K562 (cell line): ENCODE results near the gene RNASET2. TPM values are rescaled to one million over a fixed set of nuclear protein-coding genes. Genes with fewer than 3 reads are reported as not detected.

Experiments used
- ATAC-seq: fragments of 200-7000 bp; cut with Tn5 transposase; 3 replicates; pipeline ENCODE4 v1.9.1; 2020; ENCODE audit warnings: moderate library complexity
- BruUV-seq: library from RNA; stranded (reverse); fragments of 400-500 nt; replicated peaks from 2 replicates; lab custom pipeline; 2021; lab: Mats Ljungman, UMichigan
- CTCF ChIA-PET: fragments of 300-600 bp; formaldehyde crosslinking; extraction: SDS; loops from one replicate; lab custom pipeline; 2021; ENCODE audit warnings: low intra/inter-chr PET ratio; lab: Yijun Ruan, JAX
- POLR2A ChIA-PET: fragments of 300-600, 350-650 bp; sonication (Branson Sonifier 250); formaldehyde crosslinking; extraction: SDS; loops from one replicate; lab custom pipeline; 2021; ENCODE audit warnings: antibody characterized with exemption, inconsistent platforms; lab: Yijun Ruan, JAX
- DNase-seq, 4 experiments: peaks; one replicate each; pipeline versions ENCODE4 v3.0.0 to v3.0.0-alpha.2; 2011 to 2018; ENCODE audit warnings: low spot score in 3 of 4, mixed read lengths in 3 of 4; ENCODE audit errors: extremely low read depth in 1 of 4
- FAIRE-seq: peaks from 2 replicates; lab custom pipeline; 2011; peaks lifted over from hg19 to GRCh38; lab: Jason Lieb, UNC
- H2AFZ ChIP-seq: 2 replicates; pipeline ENCODE4 v1.6.0; 2011; ENCODE audit warnings: low read depth, low read length, control low read depth, inconsistent platforms
- H3K27ac ChIP-seq: fragments of 200-600 bp; 3 replicates; pipeline ENCODE4 v1.8.0; 2011; ENCODE audit warnings: low read depth, mild to moderate bottlenecking, control low read depth, inconsistent platforms, low read length, moderate library complexity, mixed read lengths; ENCODE audit errors: extremely low read depth
- H3K27me3 ChIP-seq, 2 experiments: fragments of 300-600 bp in 1 of 2; 2 replicates in 1 of 2; 3 replicates in 1 of 2; pipeline versions ENCODE4 v1.6.0 to v1.8.0; 2011; ENCODE audit warnings: inconsistent platforms in 2 of 2, low read length in 2 of 2, mild to moderate bottlenecking in 1 of 2, mixed read lengths in 1 of 2, moderate library complexity in 1 of 2; ENCODE audit not compliant: control insufficient read depth in 2 of 2, insufficient read depth in 2 of 2
- H3K36me3 ChIP-seq: fragments of 300-600 bp; 3 replicates; pipeline ENCODE4 v1.8.0; 2011; ENCODE audit warnings: mild to moderate bottlenecking, low read length, inconsistent platforms; ENCODE audit not compliant: control insufficient read depth, insufficient read depth
- H3K4me1 ChIP-seq, 2 experiments: fragments of 200-600 bp in 1 of 2; replicated peaks in 1 of 2; 2 replicates in 1 of 2; 3 replicates in 1 of 2; pipeline versions ENCODE4 v1.5.1 to v1.8.0; 2011; ENCODE audit warnings: inconsistent platforms in 2 of 2, low read length in 2 of 2, mild to moderate bottlenecking in 1 of 2, mixed read lengths in 1 of 2, moderate library complexity in 1 of 2; ENCODE audit not compliant: control insufficient read depth in 2 of 2, insufficient read depth in 2 of 2
- H3K4me2 ChIP-seq: 2 replicates; pipeline ENCODE4 v1.6.1; 2011; ENCODE audit warnings: low read length, control low read depth, inconsistent platforms, mixed read lengths; ENCODE audit not compliant: insufficient read depth
- H3K4me3 ChIP-seq: fragments of 200-600 bp; sonication (generic), shearing (Covaris generic); 2 replicates; pipeline ENCODE4 v1.5.1; 2016; ENCODE audit warnings: control low read depth, inconsistent platforms
- H3K79me2 ChIP-seq: fragments of 200-600 bp; 3 replicates; pipeline ENCODE4 v1.8.0; 2011; ENCODE audit warnings: low read length, inconsistent platforms; ENCODE audit not compliant: control insufficient read depth, insufficient read depth
- H3K9ac ChIP-seq, 2 experiments: 2 replicates each; pipeline versions ENCODE4 v1.6.0 to v1.6.1; 2011; ENCODE audit warnings: low read depth in 2 of 2, low read length in 2 of 2, control low read depth in 1 of 2, inconsistent platforms in 1 of 2, mild to moderate bottlenecking in 1 of 2, mixed read lengths in 1 of 2; ENCODE audit not compliant: insufficient read depth in 1 of 2
- H3K9me1 ChIP-seq: one replicate; pipeline ENCODE4 v1.6.0; 2011; ENCODE audit warnings: inconsistent platforms, mild to moderate bottlenecking, low read length, moderate library complexity; ENCODE audit not compliant: control insufficient read depth, insufficient read depth
- H3K9me3 ChIP-seq: replicated peaks from 2 replicates; pipeline ENCODE4 v1.5.1; 2011; ENCODE audit warnings: low read depth, low read length, inconsistent platforms; ENCODE audit not compliant: control insufficient read depth, insufficient read depth
- H4K20me1 ChIP-seq: replicated peaks from 2 replicates; pipeline ENCODE4 v1.6.1; 2011; ENCODE audit warnings: low read length, inconsistent platforms, mixed read lengths; ENCODE audit not compliant: control insufficient read depth, insufficient read depth
- FOXA1 ChIP-seq: fragments of 450-650 bp; IDR thresholded peaks from 2 replicates; pipeline ENCODE4 v1.6.1; 2016; ENCODE audit warnings: mild to moderate bottlenecking, borderline replicate concordance
- NR2C2 ChIP-seq, 2 experiments: fragments of 200-800 bp in 1 of 2; sonication (Bioruptor generic) in 1 of 2; sonication (generic) in 1 of 2; formaldehyde crosslinking in 1 of 2; IDR thresholded peaks; 2 replicates each; pipeline versions ENCODE4 v1.6.1 to v1.8.0; 2016 to 2022; ENCODE audit warnings: mild to moderate bottlenecking in 1 of 2, missing compliant biosample characterization in 1 of 2, missing genetic modification characterization in 1 of 2, missing genetic modification reagents in 1 of 2
- PHF8 ChIP-seq: fragments of 200-600 bp; sonication (generic); IDR thresholded peaks from 2 replicates; pipeline ENCODE4 v1.6.1; 2012; ENCODE audit warnings: mixed run types, mild to moderate bottlenecking, inconsistent platforms, low read length, moderate library complexity, borderline replicate concordance
- SMARCA4 ChIP-seq: fragments of 450-650 bp; IDR thresholded peaks from 2 replicates; pipeline ENCODE4 v1.6.1; 2016
- ZNF699 ChIP-seq: fragments of 250-450 bp; sonication (Bioruptor Pico); IDR thresholded peaks from 2 replicates; pipeline ENCODE4 v1.8.0; 2021; ENCODE audit warnings: mild to moderate bottlenecking, moderate library complexity; ENCODE audit not compliant: insufficient replicate concordance
- WGBS: fragments of 100-300 bp; shearing (Covaris generic); methylation state at CpG from one replicate; pipeline ENCODE4 v1.1.6; 2016; ENCODE audit warnings: low coverage, mixed read lengths; ENCODE audit not compliant: insufficient coverage; ENCODE audit errors: missing lambda C conversion rate; 5-methylcytosine and 5-hydroxymethylcytosine counted together
- in situ Hi-C: fragments of 300-500 bp; cut with MboI; formaldehyde crosslinking; loops from 4 replicates; pipeline ENCODE4 v1.15.0; 2018; ENCODE audit warnings: inconsistent platforms, mixed read lengths
- intact Hi-C: fragments of 100-400 bp; cut with micrococcal nuclease; formaldehyde crosslinking; loops from 2 replicates; pipeline ENCODE4 v1.14.2; 2022
- polyA plus RNA-seq, 8 experiments: library from polyadenylated mRNA; depleted of rRNA in 4 of 8; stranded (reverse) in 5 of 8; unstranded in 3 of 8; fragments of >200 nt; fragmentation: Nextera tagmentation in 2 of 8; fragmentation: Illumina TruSeq in 1 of 8; extraction: Ambion mirVana in 2 of 8; extraction: Trizol in 1 of 8; gene quantifications; 2 replicates each; pipeline versions ENCODE4 v1.2.1 to v1.2.3, GENCODE V29; 2011 to 2014; ENCODE audit warnings: inconsistent platforms in 1 of 8, missing spikeins in 1 of 8
- total RNA-seq, 7 experiments: library from RNA; depleted of rRNA in 6 of 7; stranded (reverse); fragments of >200 nt in 6 of 7; fragmentation: Illumina TruSeq in 2 of 7; extraction: Trizol in 2 of 7; gene quantifications; 2 replicates each; pipeline versions ENCODE4 v1.2.1 to v1.2.3, GENCODE V29; 2011 to 2021; ENCODE audit warnings: low replicate concordance in 1 of 7
- TF ChIP-seq, protein P1 (sequence below): sonication (generic); formaldehyde crosslinking; IDR thresholded peaks from 2 replicates; pipeline ENCODE4 v1.5.0; 2020; ENCODE audit warnings: missing genetic modification reagents
- TF ChIP-seq, protein P2 (sequence below), 2 experiments: fragments of 250-450 bp in 1 of 2; fragments of 450-650 bp in 1 of 2; sonication (Bioruptor Pico) in 1 of 2; IDR thresholded peaks; 2 replicates each; pipeline versions ENCODE4 v1.6.1 to v1.8.0; 2016 to 2021; ENCODE audit warnings: mild to moderate bottlenecking in 2 of 2, moderate library complexity in 2 of 2, missing compliant biosample characterization in 1 of 2, missing genetic modification characterization in 1 of 2

The RNASET2 gene
- total and polyA plus RNA-seq, 9 of the 15 experiments (the other 6 are each of a cell fraction or from before 2014, with no cell fraction given) = 7.4 to 141 (median 91.3) TPM

DNA sequence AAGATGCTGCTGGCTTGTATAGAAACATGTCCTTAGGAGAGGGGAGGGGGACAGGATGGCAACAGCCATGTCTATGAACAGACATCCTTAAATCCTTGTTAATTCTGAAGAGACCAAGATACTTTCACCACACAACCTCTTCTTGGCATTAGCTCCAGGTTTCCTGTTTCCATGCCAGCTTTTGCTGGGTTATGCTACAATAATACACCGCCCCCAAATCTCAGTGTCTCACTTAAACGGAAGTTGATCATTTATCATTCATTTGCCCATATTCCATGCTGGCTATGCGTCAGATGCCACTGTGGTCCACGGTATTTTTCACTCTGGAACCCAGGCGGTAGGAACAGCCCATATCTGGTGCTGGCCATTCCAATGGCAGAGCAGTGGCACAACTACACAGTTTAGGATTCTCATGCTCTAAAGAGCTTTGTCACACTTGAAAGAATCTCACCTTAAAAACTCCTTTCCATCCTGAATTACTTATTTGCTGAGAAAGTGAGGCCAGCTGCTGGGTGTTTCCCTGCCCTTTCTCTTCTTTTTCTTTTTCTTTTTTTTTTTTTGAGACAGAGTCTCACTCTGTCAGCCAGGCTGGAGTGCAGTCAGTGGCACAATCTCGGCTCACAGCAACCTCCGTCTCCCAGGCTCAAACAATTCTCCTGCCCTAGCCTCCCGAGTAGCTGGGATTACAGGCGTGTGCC, 3.7 kb upstream of the RNASET2 start:
- in situ Hi-C loops (loop anchor here (10.0 kb wide), 1 partner anchor 185 kb away; no protein-coding TSS in a partner anchor), intact Hi-C loops (no loop called here)
- Histone ChIP-seq H3K36me3 (no peaks in the 10 kb centered on the region), H4K20me1 (no peaks in the 10 kb centered on the region), H3K27me3 (no peaks in the 10 kb centered on the region), H3K4me2 (no peak overlapping the region), H3K9me3 (peaks cover 3% of the 10 kb centered on the region), H2AFZ (peak overlapping the region; percentile 58; the same call in 1 of the 2 replicates), H3K79me2 (peaks cover 9% of the 10 kb centered on the region), H3K27ac (no peak overlapping the region), H3K9ac (no peak overlapping the region), H3K4me1 (peaks cover 19 to 31% of the 10 kb centered on the region in 2 experiments), H3K4me3 (no peak overlapping the region), H3K9me1 (no peaks in the 10 kb centered on the region)
- no peak for FAIRE-seq
- CTCF ChIA-PET = no interaction called here
- TF ChIP-seq ZNF699 (no peak), NR2C2 (CRISPR knock-in tag; IDR thresholded peaks at IDR 0.05) (no peak), NR2C2 (tag; IDR thresholded peaks at IDR 0.05) (no peak), SMARCA4 (no peak), PHF8 (no peak), FOXA1 (no peak)
- TF ChIP-seq, protein P1, sequence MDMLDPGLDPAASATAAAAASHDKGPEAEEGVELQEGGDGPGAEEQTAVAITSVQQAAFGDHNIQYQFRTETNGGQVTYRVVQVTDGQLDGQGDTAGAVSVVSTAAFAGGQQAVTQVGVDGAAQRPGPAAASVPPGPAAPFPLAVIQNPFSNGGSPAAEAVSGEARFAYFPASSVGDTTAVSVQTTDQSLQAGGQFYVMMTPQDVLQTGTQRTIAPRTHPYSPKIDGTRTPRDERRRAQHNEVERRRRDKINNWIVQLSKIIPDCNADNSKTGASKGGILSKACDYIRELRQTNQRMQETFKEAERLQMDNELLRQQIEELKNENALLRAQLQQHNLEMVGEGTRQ = no peak
- TF ChIP-seq, protein P2, sequence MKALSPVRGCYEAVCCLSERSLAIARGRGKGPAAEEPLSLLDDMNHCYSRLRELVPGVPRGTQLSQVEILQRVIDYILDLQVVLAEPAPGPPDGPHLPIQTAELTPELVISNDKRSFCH (CRISPR knock-in tag; IDR thresholded peaks at IDR 0.05) = no peak
- TF ChIP-seq, protein P2 (tag; IDR thresholded peaks at IDR 0.05) = 0 out of 2 replicates have a peak, but pooled peaks have one; percentile 6
- 76% methylated on average over 9 of the region's 9 CpGs for WGBS
- DNase-seq = no peak
- no peak for ATAC-seq
- POLR2A ChIA-PET = interaction anchor here (0.8 to 1.1 kb wide), 3 partner anchors 15 to 176 kb away, joined by 3 read pairs; no protein-coding TSS in a partner anchor
- BruUV-seq = no TSS peak
